ENCODE results near the gene WDSUB1. TPM values are rescaled to one million over a fixed set of nuclear protein-coding genes. Genes with fewer than 3 reads are reported as not detected.
A peak's percentile ranks its signal among the peaks of the same experiment; 100 is the strongest.

WDSUB1 gene
- total RNA-seq, 1 donor from 2014 or later, result 4.1 TPM

- no peak for DNase-seq (ENCODE audit: extremely low read depth, low read depth, low spot score)
These were observed 18.6 kb downstream of the WDSUB1 start for GRCh38 chr2:159267921-159268320.

GRCh38 chr2:159266554-159266953 is 19.9 kb downstream of the WDSUB1 start:
- DNase-seq (ENCODE audit: extremely low read depth, low read depth, low spot score), result no peak

- no peak for DNase-seq (ENCODE audit: extremely low read depth, low read depth, low spot score)
These were observed 21.3 kb downstream of the WDSUB1 start for GRCh38 chr2:159265171-159265576.

GRCh38 chr2:159262904-159263303 is 23.6 kb downstream of the WDSUB1 start:
- DNase-seq (ENCODE audit: extremely low read depth, low read depth, low spot score), result no peak

- DNase-seq (ENCODE audit: extremely low read depth, low read depth, low spot score), result no peak
These were observed 24.3 kb downstream of the WDSUB1 start for GRCh38 chr2:159262226-159262625.

GRCh38 chr2:159256159-159256558 is 30.3 kb downstream of the WDSUB1 start:
- no peak for DNase-seq (ENCODE audit: extremely low read depth, low read depth, low spot score)

- no peak for DNase-seq (ENCODE audit: extremely low read depth, low read depth, low spot score)
These were observed 33.6 kb downstream of the WDSUB1 start for GRCh38 chr2:159252905-159253304.

GRCh38 chr2:159251296-159252173 is 35.0 kb downstream of the WDSUB1 start:
- DNase-seq (ENCODE audit: extremely low read depth, low read depth, low spot score), result no peak

- peak; percentile 71 for DNase-seq (ENCODE audit: extremely low read depth, low read depth, low spot score)
These were observed 36.4 kb downstream of the WDSUB1 start for GRCh38 chr2:159249990-159250715.

- DNase-seq (ENCODE audit: extremely low read depth, low read depth, low spot score), result no peak
These were observed 40.0 kb downstream of the WDSUB1 start for GRCh38 chr2:159246325-159246988.

- DNase-seq (ENCODE audit: extremely low read depth, low read depth, low spot score), result no peak
These were observed 43.0 kb downstream of the WDSUB1 start for GRCh38 chr2:159243529-159243928.

GRCh38 chr2:159234868-159235267 is 51.6 kb downstream of the WDSUB1 start:
- DNase-seq (ENCODE audit: extremely low read depth, low read depth, low spot score), result no peak

- DNase-seq (ENCODE audit: extremely low read depth, low read depth, low spot score), result no peak
These were observed 53.9 kb downstream of the WDSUB1 start for GRCh38 chr2:159232456-159233170.

- no peak for DNase-seq (ENCODE audit: extremely low read depth, low read depth, low spot score)
These were observed 56.2 kb downstream of the WDSUB1 start for GRCh38 chr2:159230145-159230877.

GRCh38 chr2:159229476-159230144 is 56.9 kb downstream of the WDSUB1 start:
- no peak for DNase-seq (ENCODE audit: extremely low read depth, low read depth, low spot score)

GRCh38 chr2:159228081-159228581 is 58.4 kb downstream of the WDSUB1 start:
- DNase-seq (ENCODE audit: extremely low read depth, low read depth, low spot score), result no peak

GRCh38 chr2:159227467-159227866 is 59.0 kb downstream of the WDSUB1 start:
- DNase-seq (ENCODE audit: extremely low read depth, low read depth, low spot score), result no peak

- no peak for DNase-seq (ENCODE audit: extremely low read depth, low read depth, low spot score)
These were observed 59.7 kb downstream of the WDSUB1 start for GRCh38 chr2:159226608-159227385.

GRCh38 chr2:159226059-159226461 is 60.4 kb downstream of the WDSUB1 start:
- no peak for DNase-seq (ENCODE audit: extremely low read depth, low read depth, low spot score)
